ENCODE results near the gene IQUB. TPM values are rescaled to one million over a fixed set of nuclear protein-coding genes. Genes with fewer than 3 reads are reported as not detected.

Gene IQUB
- total and polyA plus RNA-seq, 5 experiments from 2014 or later = 0.08 to 0.16 TPM; not detected in 3

GRCh38 chr7:123472750-123473445 lies 61.5 kb downstream of the IQUB start:
- Mint-ChIP-seq H3K27me3 (peaks cover 12 to 34% (median 20%) of the 10 kb centered on the region in 5 donors), H3K4me3 (no peak overlapping the region), H3K36me3 (peaks cover 0 to 11% (median 0%) of the 10 kb centered on the region in 3 donors), H3K4me1 (no peaks in the 10 kb centered on the region), H3K9me3 (peaks cover 0 to 13% (median 5%) of the 10 kb centered on the region in 9 donors), H3K27ac (no peak overlapping the region)
- POLR2A ChIA-PET = no interaction called here
- DNase-seq (no peak), ATAC-seq (no peak)

GRCh38 chr7:123472327-123472726 lies 62.1 kb downstream of the IQUB start:
- Mint-ChIP-seq H3K4me3 (no peak overlapping the region), H3K27ac (no peak overlapping the region), H3K27me3 (peaks cover 13 to 28% (median 21%) of the 10 kb centered on the region in 5 donors), H3K36me3 (peaks cover 0 to 11% (median 0%) of the 10 kb centered on the region in 3 donors), H3K4me1 (no peaks in the 10 kb centered on the region), H3K9me3 (peaks cover 0 to 13% (median 5%) of the 10 kb centered on the region in 9 donors)
- ATAC-seq (no peak), DNase-seq (no peak)
- POLR2A ChIA-PET = no interaction called here

- H3K27ac Mint-ChIP-seq = no peak overlapping the region
- no peak for ATAC-seq
- H3K9me3 Mint-ChIP-seq = no peaks in the 10 kb centered on the region
- POLR2A ChIA-PET = no interaction called here
- no peak overlapping the region for H3K4me3 Mint-ChIP-seq
- no peaks in the 10 kb centered on the region for H3K36me3 Mint-ChIP-seq
- no peak for DNase-seq
- H3K27me3 Mint-ChIP-seq = peaks cover 0 to 13% (median 7%) of the 10 kb centered on the region in 5 donors
- H3K4me1 Mint-ChIP-seq = no peaks in the 10 kb centered on the region
Measured at GRCh38 chr7:123468303-123468702, 66.1 kb downstream of the IQUB start.

- H3K4me1 Mint-ChIP-seq = no peaks in the 10 kb centered on the region
- H3K27me3 Mint-ChIP-seq = peaks cover 0 to 15% (median 8%) of the 10 kb centered on the region in 5 donors
- H3K9me3 Mint-ChIP-seq = no peaks in the 10 kb centered on the region
- DNase-seq (no peak), ATAC-seq (no peak)
- H3K36me3 Mint-ChIP-seq = no peaks in the 10 kb centered on the region
- POLR2A ChIA-PET = no interaction called here
- no peak overlapping the region for H3K4me3 Mint-ChIP-seq
- no peak overlapping the region for H3K27ac Mint-ChIP-seq
Measured at GRCh38 chr7:123463890-123464289, 70.5 kb downstream of the IQUB start.

DNA sequence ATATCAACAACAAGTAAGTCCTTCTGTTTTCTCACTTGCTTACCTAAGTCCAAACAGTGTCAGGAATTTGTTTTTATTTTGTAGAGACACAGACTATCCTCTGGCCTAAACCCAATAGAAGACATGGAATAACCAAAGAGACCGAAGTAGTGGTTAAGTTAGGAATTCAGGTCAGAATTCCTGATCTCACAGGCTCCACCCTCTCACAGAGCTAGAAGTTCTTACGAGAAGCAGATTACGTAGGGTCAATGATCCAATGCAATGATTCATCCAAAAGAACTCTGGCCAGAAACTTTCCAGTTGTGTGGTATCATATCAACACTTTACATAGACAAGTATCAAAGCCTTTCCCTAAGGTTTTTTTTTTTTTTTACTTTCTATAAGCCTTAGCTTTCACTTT lies 73.8 kb downstream of the IQUB start:
- H3K4me3 Mint-ChIP-seq = no peak overlapping the region
- H3K4me1 Mint-ChIP-seq = no peaks in the 10 kb centered on the region
- no peaks in the 10 kb centered on the region for H3K36me3 Mint-ChIP-seq
- peaks cover 0 to 7% (median 3%) of the 10 kb centered on the region in 5 donors for H3K27me3 Mint-ChIP-seq
- POLR2A ChIA-PET = no interaction called here
- DNase-seq (no peak), ATAC-seq (no peak)
- H3K9me3 Mint-ChIP-seq = no peaks in the 10 kb centered on the region
- no peak overlapping the region for H3K27ac Mint-ChIP-seq

DNA sequence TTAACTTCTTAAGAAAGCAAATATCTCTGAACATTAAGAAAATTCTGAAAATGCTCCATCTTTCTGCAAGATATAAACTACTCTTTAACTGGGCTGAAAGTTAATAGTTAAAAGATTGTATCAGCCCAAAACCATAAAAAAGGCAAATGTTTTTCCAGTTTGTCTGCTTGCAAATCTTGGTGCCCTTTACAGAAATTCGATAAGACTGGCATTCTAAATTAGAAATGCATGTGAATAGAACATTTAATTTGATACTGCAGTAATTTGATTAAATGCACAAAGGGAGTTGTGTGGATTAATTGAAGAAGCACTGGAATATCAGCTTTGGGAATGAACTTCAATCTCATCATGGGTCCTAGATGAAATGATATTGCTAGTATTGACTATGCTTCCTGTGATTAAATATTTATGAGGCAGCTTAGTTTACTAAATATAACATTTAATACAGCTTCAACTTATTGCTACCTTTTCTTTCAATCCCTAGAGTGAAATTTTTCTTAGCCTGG lies 78.4 kb downstream of the IQUB start:
- Mint-ChIP-seq H3K9me3 (peaks cover 0 to 10% (median 7%) of the 10 kb centered on the region in 9 donors), H3K36me3 (peaks cover 0 to 9% (median 2%) of the 10 kb centered on the region in 3 donors), H3K4me3 (no peak overlapping the region), H3K4me1 (no peaks in the 10 kb centered on the region), H3K27me3 (peaks cover 0 to 16% (median 3%) of the 10 kb centered on the region in 5 donors), H3K27ac (no peak overlapping the region)
- DNase-seq = no peak
- POLR2A ChIA-PET = no interaction called here
- ATAC-seq = no peak

- no peaks in the 10 kb centered on the region for H3K36me3 Mint-ChIP-seq
- H3K4me1 Mint-ChIP-seq = no peaks in the 10 kb centered on the region
- H3K9me3 Mint-ChIP-seq = peaks cover 0 to 9% (median 3%) of the 10 kb centered on the region in 9 donors
- DNase-seq = no peak
- no peak overlapping the region for H3K27ac Mint-ChIP-seq
- no peak overlapping the region for H3K4me3 Mint-ChIP-seq
- POLR2A ChIA-PET = no interaction called here
- H3K27me3 Mint-ChIP-seq = peaks cover 0 to 3% (median 0%) of the 10 kb centered on the region in 5 donors
- ATAC-seq = no peak
Measured at GRCh38 chr7:123440101-123440548, 94.3 kb downstream of the IQUB start.

DNA sequence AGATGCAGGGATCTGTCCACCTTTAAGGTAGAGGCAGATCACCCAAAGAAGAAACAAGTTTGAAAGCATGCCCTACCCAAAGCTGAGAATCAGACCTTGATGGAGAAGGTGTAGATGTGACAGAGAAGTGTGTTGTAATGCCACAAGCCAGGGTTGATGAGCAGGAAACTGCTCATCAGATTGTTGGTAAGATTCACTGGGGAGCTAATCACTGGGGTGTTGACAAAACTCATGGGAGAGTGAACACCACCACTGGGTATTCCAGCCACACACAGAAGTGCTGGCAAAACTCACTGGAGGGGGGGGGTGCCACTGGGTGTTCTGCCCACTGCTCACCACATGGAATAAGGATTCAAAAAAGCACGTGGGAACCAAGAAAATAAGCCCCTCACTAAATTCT lies 95.2 kb downstream of the IQUB start:
- POLR2A ChIA-PET = no interaction called here
- Mint-ChIP-seq H3K27ac (no peak overlapping the region), H3K27me3 (peaks cover 0 to 2% (median 0%) of the 10 kb centered on the region in 5 donors), H3K4me3 (no peak overlapping the region), H3K9me3 (peaks cover 0 to 12% (median 3%) of the 10 kb centered on the region in 9 donors), H3K36me3 (no peaks in the 10 kb centered on the region), H3K4me1 (no peaks in the 10 kb centered on the region)
- no peak for ATAC-seq
- DNase-seq = no peak

GRCh38 chr7:123437447-123437995 lies 96.9 kb downstream of the IQUB start:
- Mint-ChIP-seq H3K27ac (no peak overlapping the region), H3K27me3 (peaks cover 0 to 4% (median 0%) of the 10 kb centered on the region in 5 donors), H3K36me3 (no peaks in the 10 kb centered on the region), H3K4me1 (no peaks in the 10 kb centered on the region), H3K9me3 (peaks cover 0 to 12% (median 2%) of the 10 kb centered on the region in 9 donors), H3K4me3 (no peak overlapping the region)
- no peak for ATAC-seq
- no peak for DNase-seq
- POLR2A ChIA-PET = no interaction called here

GRCh38 chr7:123435080-123435700 lies 99.2 kb downstream of the IQUB start:
- H3K27me3 Mint-ChIP-seq = peaks cover 0 to 4% (median 0%) of the 10 kb centered on the region in 5 donors
- H3K4me1 Mint-ChIP-seq = no peaks in the 10 kb centered on the region
- POLR2A ChIA-PET = no interaction called here
- DNase-seq = no peak
- no peak overlapping the region for H3K4me3 Mint-ChIP-seq
- H3K27ac Mint-ChIP-seq = no peak overlapping the region
- H3K9me3 Mint-ChIP-seq = peaks cover 0 to 12% (median 0%) of the 10 kb centered on the region in 9 donors
- H3K36me3 Mint-ChIP-seq = no peaks in the 10 kb centered on the region
- no peak for ATAC-seq

- ATAC-seq = no peak
- Mint-ChIP-seq H3K9me3 (peaks cover 0 to 9% (median 0%) of the 10 kb centered on the region in 9 donors), H3K27ac (no peak overlapping the region), H3K4me1 (no peaks in the 10 kb centered on the region), H3K36me3 (no peaks in the 10 kb centered on the region), H3K4me3 (no peak overlapping the region), H3K27me3 (peaks cover 0 to 4% (median 0%) of the 10 kb centered on the region in 5 donors)
- DNase-seq = no peak
- POLR2A ChIA-PET = no interaction called here
Measured at GRCh38 chr7:123433665-123434064, 100.7 kb downstream of the IQUB start.

- Mint-ChIP-seq H3K36me3 (no peaks in the 10 kb centered on the region), H3K4me3 (no peak overlapping the region), H3K27me3 (peaks cover 0 to 1% (median 0%) of the 10 kb centered on the region in 5 donors), H3K4me1 (no peaks in the 10 kb centered on the region), H3K9me3 (peaks cover 0 to 5% (median 0%) of the 10 kb centered on the region in 9 donors), H3K27ac (no peak overlapping the region)
- ATAC-seq (no peak), DNase-seq (no peak)
- POLR2A ChIA-PET = no interaction called here
Measured at GRCh38 chr7:123432601-123433000, 101.8 kb downstream of the IQUB start.

DNA sequence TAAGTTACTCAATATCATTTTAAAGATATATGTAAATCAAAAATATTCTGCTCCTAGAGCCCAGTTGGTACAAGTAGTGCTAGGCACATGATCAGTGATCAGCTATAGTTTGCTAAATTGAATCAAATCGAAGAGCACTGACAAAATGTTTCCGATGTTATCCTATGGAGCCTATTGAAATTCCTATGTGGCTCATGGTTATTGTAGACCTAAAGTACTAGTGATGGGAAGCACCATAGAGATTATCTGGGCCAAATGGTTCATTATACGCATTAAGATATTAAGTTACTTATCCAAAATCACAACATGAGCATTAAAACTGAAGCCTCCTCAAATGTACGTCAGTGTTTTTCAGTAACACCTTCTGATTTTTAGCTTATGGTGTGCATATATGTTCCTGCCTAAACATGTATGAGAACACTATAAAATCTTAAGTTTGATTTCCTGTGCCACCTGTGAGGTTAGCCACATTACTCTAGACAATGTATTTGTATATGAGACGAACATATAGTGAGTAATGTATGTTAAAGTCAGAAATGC lies 103.2 kb downstream of the IQUB start:
- no peak for ATAC-seq
- H3K27me3 Mint-ChIP-seq = peaks cover 0 to 1% (median 0%) of the 10 kb centered on the region in 5 donors
- H3K4me3 Mint-ChIP-seq = no peak overlapping the region
- no peaks in the 10 kb centered on the region for H3K36me3 Mint-ChIP-seq
- H3K27ac Mint-ChIP-seq = no peak overlapping the region
- DNase-seq = no peak
- no peaks in the 10 kb centered on the region for H3K4me1 Mint-ChIP-seq
- H3K9me3 Mint-ChIP-seq = peaks cover 0 to 8% (median 2%) of the 10 kb centered on the region in 9 donors
- POLR2A ChIA-PET = no interaction called here

All from naive thymus-derived CD8-positive, alpha-beta T cell (primary cell).